ENCODE results near the gene CSNK2A1. TPM values are rescaled to one million over a fixed set of nuclear protein-coding genes. Genes with fewer than 3 reads are reported as not detected.
"Not testable (repeated sequence)": the region's sequence is repeated elsewhere in the genome, so short reads cannot be mapped to it uniquely, and the experiment has no call there.

CSNK2A1 gene
- total RNA-seq, 1 donor from 2014 or later = 207 TPM

DNA sequence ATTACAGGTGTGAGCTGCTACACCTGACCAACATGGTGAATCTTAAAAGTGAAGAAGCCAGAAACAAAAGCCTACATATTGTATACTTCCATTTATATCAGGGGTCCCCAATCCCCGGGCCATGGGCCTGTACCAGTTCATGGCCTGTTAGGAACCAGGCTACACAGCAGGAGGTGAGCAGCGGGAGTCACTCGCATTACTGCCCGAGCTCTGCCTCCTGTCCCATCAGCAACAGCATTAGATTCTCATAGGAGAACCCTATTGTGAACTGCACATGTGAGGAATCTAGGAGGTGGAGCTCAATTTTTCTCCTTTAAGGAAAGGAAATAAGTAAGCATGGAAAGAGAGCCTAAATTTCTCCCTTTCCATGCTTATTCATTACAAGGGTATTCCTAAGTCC, 21.7 kb downstream of the CSNK2A1 start:
- Mint-ChIP-seq H3K4me1 (peaks cover 7% of the 10 kb centered on the region), H3K9me3 (peaks cover 7% of the 10 kb centered on the region), H3K36me3 (ENCODE audit: low read depth) (peaks cover 51% of the 10 kb centered on the region), H3K27me3 (ENCODE audit: low read depth) (no peaks in the 10 kb centered on the region), H3K4me3 (no peak overlapping the region), H3K27ac (ENCODE audit: unreplicated experiment) (no peak overlapping the region)
- TF ChIP-seq, protein P1, sequence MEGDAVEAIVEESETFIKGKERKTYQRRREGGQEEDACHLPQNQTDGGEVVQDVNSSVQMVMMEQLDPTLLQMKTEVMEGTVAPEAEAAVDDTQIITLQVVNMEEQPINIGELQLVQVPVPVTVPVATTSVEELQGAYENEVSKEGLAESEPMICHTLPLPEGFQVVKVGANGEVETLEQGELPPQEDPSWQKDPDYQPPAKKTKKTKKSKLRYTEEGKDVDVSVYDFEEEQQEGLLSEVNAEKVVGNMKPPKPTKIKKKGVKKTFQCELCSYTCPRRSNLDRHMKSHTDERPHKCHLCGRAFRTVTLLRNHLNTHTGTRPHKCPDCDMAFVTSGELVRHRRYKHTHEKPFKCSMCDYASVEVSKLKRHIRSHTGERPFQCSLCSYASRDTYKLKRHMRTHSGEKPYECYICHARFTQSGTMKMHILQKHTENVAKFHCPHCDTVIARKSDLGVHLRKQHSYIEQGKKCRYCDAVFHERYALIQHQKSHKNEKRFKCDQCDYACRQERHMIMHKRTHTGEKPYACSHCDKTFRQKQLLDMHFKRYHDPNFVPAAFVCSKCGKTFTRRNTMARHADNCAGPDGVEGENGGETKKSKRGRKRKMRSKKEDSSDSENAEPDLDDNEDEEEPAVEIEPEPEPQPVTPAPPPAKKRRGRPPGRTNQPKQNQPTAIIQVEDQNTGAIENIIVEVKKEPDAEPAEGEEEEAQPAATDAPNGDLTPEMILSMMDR (conservative IDR thresholded peaks at IDR 0.05) = no peak
- no peak for DNase-seq (ENCODE audit: low read depth, low spot score)

DNA sequence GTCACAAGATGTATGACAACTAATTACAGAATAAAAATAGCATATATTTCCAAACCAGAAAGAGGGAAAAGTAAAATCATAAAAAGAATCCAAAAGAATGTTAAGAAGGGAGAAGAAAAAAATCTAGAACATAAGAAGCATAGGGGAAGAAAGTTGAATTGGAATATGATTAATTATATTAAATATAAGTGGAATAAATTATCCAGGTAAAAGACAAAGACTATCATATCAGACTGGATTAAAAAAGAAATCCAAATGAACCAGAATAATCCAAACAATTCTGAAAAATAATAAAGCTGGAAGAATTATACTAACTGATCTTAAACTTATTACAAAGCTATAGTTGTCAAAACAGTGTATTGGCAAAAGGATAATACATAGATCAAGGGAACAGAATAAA, 23.6 kb downstream of the CSNK2A1 start:
- Mint-ChIP-seq H3K27ac (ENCODE audit: unreplicated experiment) (no peak overlapping the region), H3K9me3 (peaks cover 7% of the 10 kb centered on the region), H3K4me3 (no peak overlapping the region), H3K36me3 (ENCODE audit: low read depth) (peaks cover 43% of the 10 kb centered on the region), H3K27me3 (ENCODE audit: low read depth) (no peaks in the 10 kb centered on the region), H3K4me1 (peaks cover 11% of the 10 kb centered on the region)
- no peak for DNase-seq (ENCODE audit: low read depth, low spot score)
- TF ChIP-seq, protein P1 (conservative IDR thresholded peaks at IDR 0.05) = no peak

DNA sequence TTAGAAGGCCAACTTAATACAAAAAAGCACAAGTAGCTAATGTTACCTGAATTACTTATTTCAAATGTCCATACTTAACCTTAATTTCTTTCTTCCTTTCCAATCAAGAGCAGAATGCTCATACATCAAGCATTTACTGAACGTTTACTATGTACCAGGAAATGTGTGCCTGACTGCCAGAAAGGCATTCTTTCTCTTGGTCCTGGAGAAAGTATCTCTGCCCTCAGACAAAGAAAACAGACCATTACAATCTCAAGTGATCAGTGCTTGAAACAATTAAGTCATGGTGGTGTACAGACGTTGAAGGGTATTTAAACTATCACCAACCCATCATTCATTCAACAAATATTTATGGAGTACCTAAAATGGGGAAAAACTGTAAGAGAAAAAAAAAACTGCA, 26.4 kb downstream of the CSNK2A1 start:
- peaks cover 7% of the 10 kb centered on the region for H3K9me3 Mint-ChIP-seq
- H3K36me3 Mint-ChIP-seq (ENCODE audit: low read depth) = peaks cover 35% of the 10 kb centered on the region
- TF ChIP-seq, protein P1 (conservative IDR thresholded peaks at IDR 0.05) = no peak
- H3K4me3 Mint-ChIP-seq = no peak overlapping the region
- no peak for DNase-seq (ENCODE audit: low read depth, low spot score)
- H3K27me3 Mint-ChIP-seq (ENCODE audit: low read depth) = no peaks in the 10 kb centered on the region
- H3K27ac Mint-ChIP-seq (ENCODE audit: unreplicated experiment) = no peak overlapping the region
- peaks cover 21% of the 10 kb centered on the region for H3K4me1 Mint-ChIP-seq

DNA sequence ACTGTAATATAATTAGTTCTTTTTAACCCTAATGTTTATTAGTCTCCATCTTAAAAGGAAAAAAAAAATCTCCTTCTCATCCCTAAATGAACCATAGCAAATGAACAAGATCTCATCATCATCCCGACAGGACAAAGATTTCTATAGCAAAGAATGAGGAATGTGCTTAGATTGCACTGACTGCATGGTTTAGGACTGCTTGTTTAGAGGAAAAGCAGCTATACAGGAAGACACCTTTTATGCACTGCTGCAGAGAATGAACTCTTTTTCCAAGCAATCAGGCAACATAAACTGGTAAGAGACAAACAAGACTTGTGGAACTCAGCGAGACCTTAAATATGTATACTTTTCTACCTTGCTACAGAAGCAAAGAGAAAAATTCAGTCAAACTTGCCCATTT, 26.8 kb downstream of the CSNK2A1 start:
- peaks cover 21% of the 10 kb centered on the region for H3K4me1 Mint-ChIP-seq
- H3K36me3 Mint-ChIP-seq (ENCODE audit: low read depth) = peaks cover 31% of the 10 kb centered on the region
- no peak overlapping the region for H3K27ac Mint-ChIP-seq (ENCODE audit: unreplicated experiment)
- H3K4me3 Mint-ChIP-seq = no peak overlapping the region
- TF ChIP-seq, protein P1 (conservative IDR thresholded peaks at IDR 0.05) = no peak
- no peaks in the 10 kb centered on the region for H3K27me3 Mint-ChIP-seq (ENCODE audit: low read depth)
- peaks cover 7% of the 10 kb centered on the region for H3K9me3 Mint-ChIP-seq
- no peak for DNase-seq (ENCODE audit: low read depth, low spot score)

DNA sequence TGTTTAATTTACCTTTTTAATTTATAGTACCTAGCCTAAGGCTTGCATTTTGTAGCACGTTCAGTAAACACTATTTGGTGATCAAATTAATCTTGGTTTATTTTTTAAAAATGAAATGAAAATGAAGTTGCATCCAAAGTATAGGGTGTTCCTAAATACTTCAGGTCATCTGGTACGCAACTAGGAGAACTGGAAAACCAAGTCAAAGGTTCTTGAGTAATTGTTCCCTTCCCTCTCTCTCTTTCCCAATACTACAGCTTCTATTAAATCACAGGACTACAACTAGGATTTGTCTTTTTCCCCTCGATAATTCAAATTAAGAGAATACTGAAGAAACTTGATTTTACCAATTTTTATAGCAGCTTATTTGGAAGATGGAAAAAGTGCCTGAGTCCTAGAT, 27.9 kb downstream of the CSNK2A1 start:
- no peak overlapping the region for H3K27ac Mint-ChIP-seq (ENCODE audit: unreplicated experiment)
- TF ChIP-seq, protein P1 (conservative IDR thresholded peaks at IDR 0.05) = no peak

DNA sequence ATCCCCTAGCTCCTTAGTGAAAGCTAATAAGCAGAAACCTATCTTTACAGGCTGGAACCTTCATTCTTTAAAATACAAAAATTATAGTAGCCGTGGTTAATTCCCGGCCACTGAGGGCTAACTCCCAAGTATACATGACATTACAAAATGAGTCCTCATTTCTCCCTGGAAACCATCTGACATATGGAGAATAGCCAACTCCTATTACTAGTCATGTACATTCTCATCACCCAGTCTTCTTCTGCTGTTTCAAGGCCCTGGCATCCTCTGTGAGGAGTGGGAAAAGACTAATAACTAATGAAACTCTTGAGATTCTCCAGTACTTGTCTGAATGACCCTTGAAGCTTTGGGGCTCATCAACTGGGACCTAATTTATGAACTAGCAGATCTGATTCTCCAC, 30.2 kb downstream of the CSNK2A1 start:
- H3K4me1 Mint-ChIP-seq = peaks cover 24% of the 10 kb centered on the region
- no peaks in the 10 kb centered on the region for H3K9me3 Mint-ChIP-seq
- no peak overlapping the region for H3K27ac Mint-ChIP-seq (ENCODE audit: unreplicated experiment)
- peaks cover 4% of the 10 kb centered on the region for H3K36me3 Mint-ChIP-seq (ENCODE audit: low read depth)
- DNase-seq (ENCODE audit: low read depth, low spot score) = no peak
- H3K4me3 Mint-ChIP-seq = no peak overlapping the region
- TF ChIP-seq, protein P1 (conservative IDR thresholded peaks at IDR 0.05) = no peak
- no peaks in the 10 kb centered on the region for H3K27me3 Mint-ChIP-seq (ENCODE audit: low read depth)

More for the DNA sequence above, 27.9 kb downstream of the CSNK2A1 start:
- peaks cover 20% of the 10 kb centered on the region for H3K36me3 Mint-ChIP-seq (ENCODE audit: low read depth)
- no peaks in the 10 kb centered on the region for H3K27me3 Mint-ChIP-seq (ENCODE audit: low read depth)
- no peak overlapping the region for H3K4me3 Mint-ChIP-seq
- no peak for DNase-seq (ENCODE audit: low read depth, low spot score)
- no peaks in the 10 kb centered on the region for H3K9me3 Mint-ChIP-seq
- H3K4me1 Mint-ChIP-seq = peaks cover 24% of the 10 kb centered on the region

DNA sequence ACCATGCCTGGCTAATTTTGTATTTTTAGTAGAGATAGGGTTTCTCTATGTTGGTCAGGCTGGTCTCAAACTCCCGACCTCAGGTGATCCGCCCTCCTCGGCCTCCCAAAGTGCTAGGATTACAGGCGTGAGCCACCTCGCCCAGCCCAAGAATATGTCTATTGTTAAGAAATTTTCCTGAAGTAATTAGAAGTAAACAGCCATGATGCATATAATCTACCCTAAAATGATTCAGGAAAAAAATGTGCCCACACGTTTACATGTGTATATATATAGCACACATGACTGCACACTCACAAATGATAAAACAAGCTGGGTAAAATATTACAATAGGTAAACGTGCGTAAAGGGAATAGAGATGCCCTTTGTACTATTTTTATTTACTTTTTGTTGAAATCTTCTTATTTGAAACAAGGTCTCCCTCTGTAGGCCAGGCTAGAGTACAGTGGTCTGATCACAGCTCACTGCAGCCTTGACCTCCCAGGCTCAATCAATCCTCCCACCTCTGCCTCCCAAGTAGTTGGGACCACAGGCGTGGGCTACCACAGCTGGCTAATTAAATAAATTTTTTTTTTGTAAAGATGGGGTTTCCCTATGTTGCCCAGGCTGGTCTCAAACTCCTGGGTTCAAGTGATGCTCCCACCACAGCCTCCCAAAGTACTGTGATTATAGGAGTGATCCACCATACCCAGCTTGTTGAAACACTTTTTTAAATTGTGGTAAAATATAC, 33.1 kb downstream of the CSNK2A1 start:
- H3K27ac Mint-ChIP-seq (ENCODE audit: unreplicated experiment); H3K9me3 Mint-ChIP-seq; H3K27me3 Mint-ChIP-seq (ENCODE audit: low read depth); DNase-seq (ENCODE audit: low read depth, low spot score); H3K4me3 Mint-ChIP-seq: not testable (repeated sequence)
- Mint-ChIP-seq H3K4me1 (peaks cover 14% of the 10 kb centered on the region), H3K36me3 (ENCODE audit: low read depth) (peaks cover 13% of the 10 kb centered on the region)

DNA sequence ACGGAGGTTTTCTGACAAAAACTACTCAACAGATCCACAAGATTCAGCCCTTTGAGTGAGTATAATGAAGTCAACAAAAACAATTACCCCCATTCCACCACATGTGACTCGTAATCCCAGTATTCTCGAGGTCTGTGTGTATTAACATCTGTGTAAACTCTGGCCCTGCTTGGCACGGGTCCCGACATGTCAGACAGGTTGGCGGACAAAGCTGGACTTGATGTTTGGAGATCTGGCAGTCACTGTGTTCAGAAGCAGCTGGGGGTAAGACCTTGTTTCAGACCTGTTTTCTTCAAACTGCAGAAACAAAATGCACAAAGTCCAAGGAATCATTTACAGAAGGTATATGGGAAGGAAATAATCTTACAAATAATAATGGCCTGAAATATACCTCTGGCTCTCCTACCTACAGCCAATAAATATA, 35.2 kb downstream of the CSNK2A1 start:
- not testable (repeated sequence) for DNase-seq (ENCODE audit: low read depth, low spot score); H3K27ac Mint-ChIP-seq (ENCODE audit: unreplicated experiment); H3K27me3 Mint-ChIP-seq (ENCODE audit: low read depth); H3K9me3 Mint-ChIP-seq; H3K4me1 Mint-ChIP-seq; H3K4me3 Mint-ChIP-seq
- peaks cover 11% of the 10 kb centered on the region for H3K36me3 Mint-ChIP-seq (ENCODE audit: low read depth)

Data from neural crest cell (in vitro differentiated cells).